Astrocyte (in vitro differentiated cells and primary cell): ENCODE measurements around the gene OR7A17. TPM values are rescaled to one million over a fixed set of nuclear protein-coding genes. Genes with fewer than 3 reads are reported as not detected.

ENCODE experiments used
- DNase-seq: peaks from one replicate; pipeline ENCODE4 v3.0.0-alpha.2; 2010; ENCODE audit warnings: low read depth
- FAIRE-seq: peaks from 2 replicates; lab custom pipeline; 2011; peaks lifted over from hg19 to GRCh38; lab: Jason Lieb, UNC
- H2AFZ ChIP-seq: 2 replicates; pipeline ENCODE4 v1.6.0; 2012; ENCODE audit warnings: low read depth, low read length, inconsistent platforms
- H3K27ac ChIP-seq: 2 replicates; pipeline ENCODE4 v1.5.1; 2011; ENCODE audit warnings: low read depth, low read length, inconsistent platforms
- H3K27me3 ChIP-seq: 2 replicates; pipeline ENCODE4 v1.6.0; 2011; ENCODE audit warnings: low read length, inconsistent platforms; ENCODE audit not compliant: insufficient read depth
- H3K36me3 ChIP-seq: 2 replicates; pipeline ENCODE4 v1.5.1; 2011; ENCODE audit warnings: low read length, inconsistent platforms; ENCODE audit not compliant: insufficient read depth
- H3K4me1 ChIP-seq: 2 replicates; pipeline ENCODE4 v1.5.1; 2011; ENCODE audit warnings: low read length, inconsistent platforms; ENCODE audit not compliant: insufficient read depth
- H3K4me2 ChIP-seq: 2 replicates; pipeline ENCODE4 v1.6.0; 2012; ENCODE audit warnings: low read length, inconsistent platforms
- H3K4me3 ChIP-seq: 2 replicates; pipeline ENCODE4 v1.5.1; 2011; ENCODE audit warnings: low read depth, mild to moderate bottlenecking, low read length, inconsistent platforms; ENCODE audit not compliant: insufficient read depth
- H3K79me2 ChIP-seq: 2 replicates; pipeline ENCODE4 v1.6.0; 2012; ENCODE audit warnings: mild to moderate bottlenecking, low read length, inconsistent platforms; ENCODE audit not compliant: insufficient read depth
- H3K9ac ChIP-seq: 2 replicates; pipeline ENCODE4 v1.6.0; 2012; ENCODE audit warnings: mild to moderate bottlenecking, low read length, inconsistent platforms
- H3K9me3 ChIP-seq: 2 replicates; pipeline ENCODE4 v1.5.1; 2012; ENCODE audit warnings: low read depth, mild to moderate bottlenecking, low read length, inconsistent platforms; ENCODE audit not compliant: insufficient read depth
- H4K20me1 ChIP-seq: 2 replicates; pipeline ENCODE4 v1.6.0; 2012; ENCODE audit warnings: low read length, inconsistent platforms; ENCODE audit not compliant: insufficient read depth
- H3K27ac Mint-ChIP-seq: one replicate; pipeline ENCODE4 v1.8.0; 2021; ENCODE audit warnings: mild to moderate bottlenecking, mixed read lengths; ENCODE audit not compliant: unreplicated experiment
- H3K27me3 Mint-ChIP-seq: one replicate; pipeline ENCODE4 v1.8.0; 2021; ENCODE audit warnings: low read depth, mixed read lengths; ENCODE audit not compliant: unreplicated experiment
- H3K36me3 Mint-ChIP-seq: one replicate; pipeline ENCODE4 v1.8.0; 2021; ENCODE audit warnings: low read depth, mixed read lengths; ENCODE audit not compliant: unreplicated experiment
- H3K4me1 Mint-ChIP-seq: one replicate; pipeline ENCODE4 v1.8.0; 2021; ENCODE audit warnings: low read depth, mixed read lengths; ENCODE audit not compliant: unreplicated experiment
- H3K4me3 Mint-ChIP-seq: one replicate; pipeline ENCODE4 v1.8.0; 2021; ENCODE audit warnings: mild to moderate bottlenecking, moderate library complexity, mixed read lengths; ENCODE audit not compliant: unreplicated experiment
- H3K9me3 Mint-ChIP-seq: one replicate; pipeline ENCODE4 v1.8.0; 2021; ENCODE audit warnings: mild to moderate bottlenecking, mixed read lengths; ENCODE audit not compliant: unreplicated experiment
- CTCF ChIP-seq: IDR thresholded peaks from 2 replicates; pipeline ENCODE4 v1.5.1; 2011; ENCODE audit warnings: low read depth, mild to moderate bottlenecking, inconsistent platforms, low read length, moderate library complexity; ENCODE audit not compliant: insufficient read depth
- EZH2 ChIP-seq: IDR thresholded peaks from 2 replicates; pipeline ENCODE4 v1.6.1; 2012; ENCODE audit warnings: mild to moderate bottlenecking, low read length, inconsistent platforms; ENCODE audit not compliant: insufficient read depth
- total RNA-seq: library from RNA; stranded (reverse); gene quantifications from 2 replicates; pipeline ENCODE4 v1.2.1, GENCODE V29; 2021

The OR7A17 gene
- total RNA-seq, 1 donor from 2014 or later = not detected

- DNase-seq (no peak), FAIRE-seq (no peak)
- Mint-ChIP-seq H3K9me3 (peaks cover 4% of the 10 kb centered on the region), H3K4me3 (no peak overlapping the region), H3K27ac (no peak overlapping the region), H3K27me3 (peaks cover 6% of the 10 kb centered on the region), H3K4me1 (no peaks in the 10 kb centered on the region), H3K36me3 (no peaks in the 10 kb centered on the region)
- Histone ChIP-seq H3K9me3 (no peaks in the 10 kb centered on the region), H3K27me3 (no peaks in the 10 kb centered on the region), H3K4me2 (no peak overlapping the region), H3K27ac (no peak overlapping the region), H2AFZ (no peak overlapping the region), H3K4me1 (no peaks in the 10 kb centered on the region), H3K36me3 (no peaks in the 10 kb centered on the region), H4K20me1 (no peaks in the 10 kb centered on the region), H3K9ac (no peak overlapping the region), H3K4me3 (no peak overlapping the region), H3K79me2 (no peaks in the 10 kb centered on the region)
- TF ChIP-seq CTCF = no peak
- no peak for TF ChIP-seq EZH2
Measured at GRCh38 chr19:14830702-14831101, 55.2 kb downstream of the OR7A17 start.

Other genes with a start within 250 kb of the OR7A17 start
- gene ADGRE3, start 211.3 kb downstream of the OR7A17 start, total RNA-seq = not detected in 2 replicates
- 10.4 and 13.5 TPM in 2 replicates for gene ZNF333, start 196.1 kb downstream of the OR7A17 start, total RNA-seq
- 0.12 and 0.34 TPM in 2 replicates for gene ADGRE2, start 107.6 kb downstream of the OR7A17 start, total RNA-seq
- not detected in 2 replicates for gene OR7A5, start 50.9 kb downstream of the OR7A17 start, total RNA-seq
- not detected in 2 replicates for gene OR7C1, start 50.9 kb downstream of the OR7A17 start, total RNA-seq
- not detected in 2 replicates for gene OR7A10, start 37.2 kb downstream of the OR7A17 start, total RNA-seq
- gene OR7C2, start 55.4 kb upstream of the OR7A17 start, total RNA-seq = not detected in 2 replicates
- gene SLC1A6, start 93.7 kb upstream of the OR7A17 start, total RNA-seq = 0.29 and 1.6 TPM in 2 replicates
- gene CASP14, start 163.3 kb upstream of the OR7A17 start, total RNA-seq = not detected in 2 replicates
- gene OR1I1, start 196.1 kb upstream of the OR7A17 start, total RNA-seq = not detected in 2 replicates
- 40.6 and 46.6 TPM in 2 replicates for gene SYDE1, start 221.3 kb upstream of the OR7A17 start, total RNA-seq